NCI-H2196 (cell line): Measurements from ENCODE around the gene BLOC1S2.
"Not testable (repeated sequence)": the region's sequence is repeated elsewhere in the genome, so short reads cannot be mapped to it uniquely, and the experiment has no call there.

Experiments
- DNase-seq: peaks from one replicate; lab custom pipeline; 2025; ENCODE audit not compliant: unreplicated experiment; lab: John Stamatoyannopoulos, UW

The BLOC1S2 gene

GRCh38 chr10:100286051-100287033 is at the start of gene BLOC1S2:
Gene BLOC1S2, minus strand, starts transcription at chr10:100286680. Its CDS starts 21 bp downstream, at chr10:100286659.
- DNase-seq, result peak; percentile 73

- no peak for DNase-seq
Observed at GRCh38 chr10:100334762-100335161, 48.3 kb upstream of the BLOC1S2 start.

GRCh38 chr10:100333661-100334440 is 47.4 kb upstream of the BLOC1S2 start:
- no peak for DNase-seq

GRCh38 chr10:100333106-100333505 is 46.6 kb upstream of the BLOC1S2 start:
- no peak for DNase-seq

- no peak for DNase-seq
Observed at GRCh38 chr10:100330079-100330478, 43.6 kb upstream of the BLOC1S2 start, which contains the start of gene PKD2L1. Gene PKD2L1, minus strand, starts transcription at chr10:100330228. Its CDS starts 125 bp downstream, at chr10:100330103.

GRCh38 chr10:100328198-100328597 is 41.7 kb upstream of the BLOC1S2 start:
- DNase-seq, result no peak

- no peak for DNase-seq
Observed at GRCh38 chr10:100327718-100328009, 41.2 kb upstream of the BLOC1S2 start.

- DNase-seq, result no peak
Observed at GRCh38 chr10:100327007-100327717, 40.7 kb upstream of the BLOC1S2 start.

- DNase-seq, result no peak
Observed at GRCh38 chr10:100325158-100325557, 38.7 kb upstream of the BLOC1S2 start.

GRCh38 chr10:100319707-100320402 is 33.4 kb upstream of the BLOC1S2 start:
- DNase-seq, result no peak

- DNase-seq, result no peak
Observed at GRCh38 chr10:100318207-100318606, 31.7 kb upstream of the BLOC1S2 start.

- DNase-seq, result no peak
Observed at GRCh38 chr10:100315615-100316014, 29.1 kb upstream of the BLOC1S2 start.

GRCh38 chr10:100311298-100311697 is 24.8 kb upstream of the BLOC1S2 start:
- DNase-seq, result no peak

- no peak for DNase-seq
Observed at GRCh38 chr10:100307684-100308083, 21.2 kb upstream of the BLOC1S2 start.

GRCh38 chr10:100306861-100307260 is 20.4 kb upstream of the BLOC1S2 start:
- no peak for DNase-seq

GRCh38 chr10:100304414-100304813 is 17.9 kb upstream of the BLOC1S2 start:
- DNase-seq, result no peak

- DNase-seq, result no peak
Observed at GRCh38 chr10:100303724-100304319, 17.3 kb upstream of the BLOC1S2 start.

- not testable (repeated sequence) for DNase-seq
Observed at GRCh38 chr10:100301123-100301522, 14.6 kb upstream of the BLOC1S2 start.

- DNase-seq, result no peak
Observed at GRCh38 chr10:100297242-100297641, 10.8 kb upstream of the BLOC1S2 start.

- DNase-seq, result no peak
Observed at GRCh38 chr10:100293066-100293465, 6.6 kb upstream of the BLOC1S2 start.
